Stimulated activated memory B cell treated with anti-CD40 and anti-IgM and Interleukin-4, amounts not matched to agents 10 μg/mL and 1 μg/mL and 100 μg/mL, for 72 hours (primary cell): Measurements from ENCODE around the gene COL4A3.
A peak's percentile ranks its signal among the peaks of the same experiment; 100 is the strongest.

Experiments used
- ATAC-seq: fragments of 150-1000 bp; cut with Tn5 transposase; 2 replicates; pipeline ENCODE4 v1.10.0; 2021
- H3K27ac Mint-ChIP-seq: one replicate; pipeline ENCODE4 v1.8.0; 2022; ENCODE audit warnings: mild to moderate bottlenecking, mixed read lengths
- H3K27me3 Mint-ChIP-seq: one replicate; pipeline ENCODE4 v1.8.0; 2022; ENCODE audit warnings: mixed read lengths
- H3K36me3 Mint-ChIP-seq: one replicate; pipeline ENCODE4 v1.8.0; 2022; ENCODE audit warnings: mixed read lengths
- H3K4me1 Mint-ChIP-seq: one replicate; pipeline ENCODE4 v1.8.0; 2022; ENCODE audit warnings: mixed read lengths
- H3K4me3 Mint-ChIP-seq: one replicate; pipeline ENCODE4 v1.8.0; 2022; ENCODE audit warnings: mild to moderate bottlenecking, moderate library complexity, mixed read lengths
- H3K9me3 Mint-ChIP-seq: one replicate; pipeline ENCODE4 v1.8.0; 2022; ENCODE audit warnings: mixed read lengths

The COL4A3 gene

DNA sequence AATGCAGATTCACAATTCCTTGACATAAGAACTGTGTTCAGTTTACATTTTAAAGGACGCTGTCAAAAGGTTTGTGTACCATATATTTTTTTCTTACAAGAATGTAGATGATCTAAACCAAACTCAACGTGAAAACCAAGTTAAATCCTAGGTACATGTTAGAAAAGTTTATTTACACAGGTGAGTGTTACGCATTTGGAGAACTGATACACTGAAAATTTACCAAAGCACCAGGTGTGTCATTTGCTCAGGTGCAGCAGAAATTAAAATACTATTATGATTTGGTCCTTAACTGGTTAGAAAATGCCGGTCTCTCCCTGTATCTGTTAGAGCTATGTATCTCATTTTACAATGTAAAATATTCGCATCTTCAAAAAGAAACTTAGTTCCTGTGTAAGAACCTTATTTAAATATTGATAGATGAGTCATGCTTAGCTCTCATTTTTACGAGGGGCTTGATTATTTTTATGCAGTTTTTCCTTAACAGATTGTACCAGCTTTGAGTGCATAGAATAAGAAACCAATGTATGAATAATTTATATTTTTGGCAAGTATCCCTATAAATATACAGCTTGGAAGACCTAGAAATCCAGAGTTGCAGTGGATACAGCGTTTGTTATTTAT, 185.7 kb downstream of the COL4A3 start:
- Mint-ChIP-seq H3K4me3 (no peak overlapping the region), H3K27ac (no peak overlapping the region), H3K9me3 (no peaks in the 10 kb centered on the region), H3K4me1 (peaks cover 6% of the 10 kb centered on the region), H3K27me3 (no peaks in the 10 kb centered on the region), H3K36me3 (peaks cover 12% of the 10 kb centered on the region)
- ATAC-seq = no peak

DNA sequence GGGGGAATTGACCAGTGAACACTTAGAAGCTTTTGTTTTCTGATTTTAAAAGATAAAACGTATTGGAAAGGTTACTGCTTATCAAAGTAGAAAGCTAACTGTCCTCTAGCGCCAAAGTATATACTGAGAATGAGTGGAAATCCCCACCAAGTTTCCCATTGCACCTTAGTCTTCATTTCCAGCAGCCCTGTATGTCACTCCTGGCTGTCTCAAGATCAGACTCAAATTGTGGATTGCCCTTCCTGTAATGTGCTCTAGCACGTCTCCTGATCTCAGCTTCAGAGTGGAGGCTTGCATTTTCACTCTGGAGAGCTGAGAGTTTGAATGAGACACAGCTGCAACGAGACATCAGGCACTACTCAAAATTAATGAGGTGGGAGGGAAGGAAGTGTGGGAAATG, 187.2 kb downstream of the COL4A3 start:
- no peak overlapping the region for H3K4me3 Mint-ChIP-seq
- peak overlapping the region; percentile 14 for H3K27ac Mint-ChIP-seq
- H3K36me3 Mint-ChIP-seq = peaks cover 18% of the 10 kb centered on the region
- no peaks in the 10 kb centered on the region for H3K9me3 Mint-ChIP-seq
- H3K4me1 Mint-ChIP-seq = peaks cover 6% of the 10 kb centered on the region
- no peak for ATAC-seq
- H3K27me3 Mint-ChIP-seq = no peaks in the 10 kb centered on the region

DNA sequence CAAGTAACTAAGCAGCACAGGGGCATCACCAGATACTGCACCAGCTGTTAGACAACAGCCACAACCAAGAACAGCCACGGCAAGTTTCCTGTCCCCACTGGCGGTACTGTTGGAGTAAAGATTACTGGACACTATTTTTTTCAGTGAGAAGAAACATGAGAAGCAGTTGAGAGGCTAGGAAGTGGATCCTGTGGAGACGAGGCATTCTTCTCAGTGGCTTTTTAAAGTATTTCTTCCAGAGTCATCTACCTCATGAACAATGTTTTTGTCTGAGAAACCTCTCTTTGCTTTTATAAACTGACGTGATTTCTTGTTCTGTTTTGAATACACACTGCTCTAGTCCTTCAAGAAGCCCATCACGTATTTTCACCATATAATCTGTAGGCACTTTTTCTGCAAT, 195.9 kb downstream of the COL4A3 start:
- no peaks in the 10 kb centered on the region for H3K9me3 Mint-ChIP-seq
- no peaks in the 10 kb centered on the region for H3K27me3 Mint-ChIP-seq
- H3K4me3 Mint-ChIP-seq = no peak overlapping the region
- H3K27ac Mint-ChIP-seq = peak overlapping the region; percentile 51
- no peak for ATAC-seq
- H3K4me1 Mint-ChIP-seq = no peaks in the 10 kb centered on the region
- peaks cover 33% of the 10 kb centered on the region for H3K36me3 Mint-ChIP-seq

DNA sequence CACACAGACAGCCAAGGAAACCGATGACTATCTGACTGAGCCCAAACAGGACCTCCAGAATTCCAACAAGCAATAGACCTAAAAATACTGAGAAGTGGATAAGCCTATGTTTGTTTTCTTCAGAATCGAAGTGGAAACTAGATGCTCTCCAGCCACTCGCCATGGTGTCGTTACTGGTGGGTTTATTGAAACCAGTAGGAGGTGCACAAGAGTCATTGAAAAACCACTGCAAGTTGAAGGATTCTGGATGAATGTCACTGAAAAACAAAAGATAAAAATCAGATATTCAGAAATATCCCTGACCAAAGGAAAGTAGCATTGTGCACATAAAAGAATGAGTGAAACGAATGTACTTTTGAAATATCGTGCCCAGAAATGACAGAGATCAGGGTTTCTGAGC, 199.3 kb downstream of the COL4A3 start:
- Mint-ChIP-seq H3K36me3 (peaks cover 20% of the 10 kb centered on the region), H3K27me3 (no peaks in the 10 kb centered on the region), H3K9me3 (no peaks in the 10 kb centered on the region), H3K4me1 (no peaks in the 10 kb centered on the region), H3K4me3 (no peak overlapping the region), H3K27ac (no peak overlapping the region)
- no peak for ATAC-seq
